H1 (cell line): Measurements from ENCODE around the gene PIMREG. TPM values are rescaled to one million over a fixed set of nuclear protein-coding genes. Genes with fewer than 3 reads are reported as not detected.

Experiments
- CTCF ChIA-PET: fragments of 300-600 bp; sonication (Branson Sonifier 250); formaldehyde crosslinking; loops from one replicate; lab custom pipeline; 2021; ENCODE audit not compliant: partially characterized antibody; lab: Charles Lee
- POLR2A ChIA-PET: fragments of 300-600 bp; sonication (Branson Sonifier 250); formaldehyde crosslinking; loops from one replicate; lab custom pipeline; 2021; ENCODE audit warnings: inconsistent platforms; ENCODE audit not compliant: partially characterized antibody; lab: Charles Lee
- DNase-seq, 2 experiments: peaks; one replicate each; pipeline versions ENCODE4 v3.0.0 to v3.0.0-alpha.2; 2010 to 2022; ENCODE audit warnings: low spot score in 2 of 2, low read depth in 1 of 2, mixed read lengths in 1 of 2
- FAIRE-seq: peaks from 2 replicates; lab custom pipeline; 2011; peaks lifted over from hg19 to GRCh38; lab: Jason Lieb, UNC
- H2AFZ ChIP-seq: 2 replicates; pipeline ENCODE4 v1.8.1; 2012; ENCODE audit warnings: low read length, inconsistent platforms
- H2AK5ac ChIP-seq: 2 replicates; pipeline ENCODE4 v1.6.1; 2013; ENCODE audit warnings: low read depth, low read length
- H2BK120ac ChIP-seq: replicated peaks from 2 replicates; pipeline ENCODE3; 2013; ENCODE audit warnings: low read depth, low read length, inconsistent platforms
- H2BK12ac ChIP-seq: 2 replicates; pipeline ENCODE4 v1.6.1; 2013; ENCODE audit warnings: low read depth, low read length
- H2BK15ac ChIP-seq: 2 replicates; pipeline ENCODE4 v1.6.1; 2013; ENCODE audit warnings: low read length
- H2BK20ac ChIP-seq: 2 replicates; pipeline ENCODE4 v1.6.1; 2013; ENCODE audit warnings: low read length
- H2BK5ac ChIP-seq: 2 replicates; pipeline ENCODE4 v1.6.1; 2013; ENCODE audit warnings: low read depth, low read length
- H3K14ac ChIP-seq: 2 replicates; pipeline ENCODE4 v1.6.1; 2013; ENCODE audit warnings: inconsistent platforms; ENCODE audit not compliant: insufficient read length
- H3K18ac ChIP-seq: 2 replicates; pipeline ENCODE4 v1.6.1; 2013; ENCODE audit warnings: low read length; ENCODE audit errors: extremely low read depth
- H3K23ac ChIP-seq: 2 replicates; pipeline ENCODE4 v1.6.1; 2013; ENCODE audit warnings: inconsistent platforms; ENCODE audit not compliant: insufficient read length
- H3K23me2 ChIP-seq: 2 replicates; pipeline ENCODE4 v1.6.1; 2013; ENCODE audit warnings: low read depth, low read length
- H3K27ac ChIP-seq: 2 replicates; pipeline ENCODE4 v1.6.1; 2011; ENCODE audit warnings: low read depth, low read length, inconsistent platforms
- H3K27me3 ChIP-seq, 4 experiments: replicated peaks in 1 of 4; 1 replicate in 1 of 4; 2 replicates in 3 of 4; pipeline versions ENCODE4 v1.6.1 to v1.8.1; 2011 to 2013; ENCODE audit warnings: low read length in 3 of 4, mild to moderate bottlenecking in 3 of 4, inconsistent platforms in 2 of 4, mixed read lengths in 2 of 4, moderate library complexity in 1 of 4; ENCODE audit not compliant: control insufficient read depth in 3 of 4, insufficient read depth in 3 of 4; ENCODE audit errors: extremely low read depth in 1 of 4
- H3K36me3 ChIP-seq, 4 experiments: 2 replicates each; pipeline versions ENCODE4 v1.6.1 to v1.8.1; 2011 to 2013; ENCODE audit warnings: mild to moderate bottlenecking in 4 of 4, low read length in 3 of 4, moderate library complexity in 2 of 4, control low read depth in 1 of 4, inconsistent platforms in 1 of 4; ENCODE audit not compliant: insufficient read depth in 4 of 4, control insufficient read depth in 2 of 4
- H3K4ac ChIP-seq: replicated peaks from 2 replicates; pipeline ENCODE3; 2013; ENCODE audit warnings: low read length, low read depth, mixed read lengths, inconsistent platforms; ENCODE audit not compliant: insufficient read length
- H3K4me1 ChIP-seq, 4 experiments: replicated peaks in 1 of 4; 1 replicate in 1 of 4; 2 replicates in 3 of 4; pipeline versions ENCODE4 v1.6.1 to v1.8.1; 2011 to 2013; ENCODE audit warnings: low read length in 3 of 4, inconsistent platforms in 2 of 4, mixed read lengths in 1 of 4; ENCODE audit not compliant: insufficient read depth in 4 of 4, control insufficient read depth in 3 of 4
- H3K4me2 ChIP-seq, 2 experiments: 2 replicates each; pipeline versions ENCODE4 v1.6.1 to v1.8.1; 2011 to 2013; ENCODE audit warnings: low read depth in 2 of 2, low read length in 2 of 2, control low read depth in 1 of 2, inconsistent platforms in 1 of 2, mild to moderate bottlenecking in 1 of 2; ENCODE audit not compliant: insufficient read depth in 1 of 2
- H3K4me3 ChIP-seq, 4 experiments: fragments of 200-600, 300-600 bp in 1 of 4; sonication (generic), shearing (Covaris generic), sonication (Bioruptor Twin) in 1 of 4; 2 replicates each; pipeline versions ENCODE4 v1.5.1 to v1.8.1; 2011 to 2016; ENCODE audit warnings: low read length in 4 of 4, low read depth in 3 of 4, control low read depth in 2 of 4, inconsistent platforms in 2 of 4, mild to moderate bottlenecking in 2 of 4, mixed read lengths in 1 of 4, moderate library complexity in 1 of 4; ENCODE audit not compliant: insufficient read depth in 2 of 4; ENCODE audit errors: extremely low read depth in 1 of 4
- H3K56ac ChIP-seq: replicated peaks from 2 replicates; pipeline ENCODE3; 2013; ENCODE audit warnings: low read depth, mild to moderate bottlenecking, mixed read lengths, low read length, inconsistent platforms; ENCODE audit not compliant: insufficient read length
- H3K79me1 ChIP-seq: 2 replicates; pipeline ENCODE4 v1.6.1; 2013; ENCODE audit warnings: low read depth, low read length, control low read depth
- H3K79me2 ChIP-seq, 2 experiments: 2 replicates each; pipeline versions ENCODE4 v1.6.1 to v1.8.1; 2012 to 2013; ENCODE audit warnings: low read length in 2 of 2, mild to moderate bottlenecking in 2 of 2, inconsistent platforms in 1 of 2; ENCODE audit not compliant: insufficient read depth in 2 of 2, control insufficient read depth in 1 of 2
- H3K9ac ChIP-seq, 4 experiments: replicated peaks in 1 of 4; 1 replicate in 1 of 4; 2 replicates in 3 of 4; pipeline versions ENCODE4 v1.6.1 to v1.8.1; 2011 to 2013; ENCODE audit warnings: low read depth in 3 of 4, low read length in 3 of 4, control low read depth in 2 of 4, mild to moderate bottlenecking in 2 of 4, moderate library complexity in 2 of 4, inconsistent platforms in 1 of 4; ENCODE audit errors: extremely low read depth in 1 of 4
- H3K9me3 ChIP-seq, 2 experiments: 2 replicates each; pipeline versions ENCODE4 v1.6.1 to v1.8.1; 2012 to 2013; ENCODE audit warnings: mild to moderate bottlenecking in 2 of 2, moderate library complexity in 2 of 2, control low read depth in 1 of 2, inconsistent platforms in 1 of 2, low read depth in 1 of 2, low read length in 1 of 2, mixed read lengths in 1 of 2; ENCODE audit not compliant: insufficient read depth in 2 of 2
- H4K20me1 ChIP-seq, 2 experiments: replicated peaks in 1 of 2; 2 replicates each; pipeline versions ENCODE3 to v1.8.1; 2011 to 2013; ENCODE audit warnings: inconsistent platforms in 2 of 2, low read length in 2 of 2, mild to moderate bottlenecking in 1 of 2; ENCODE audit not compliant: insufficient read depth in 2 of 2, control insufficient read depth in 1 of 2
- H4K5ac ChIP-seq: 2 replicates; pipeline ENCODE4 v1.6.1; 2013; ENCODE audit warnings: low read length, low read depth, mixed read lengths, inconsistent platforms; ENCODE audit not compliant: insufficient read length
- H4K8ac ChIP-seq: 2 replicates; pipeline ENCODE4 v1.8.0; 2013; ENCODE audit warnings: mild to moderate bottlenecking, moderate library complexity, low read length, inconsistent platforms; ENCODE audit not compliant: insufficient read depth; ENCODE audit errors: extremely low read depth
- H4K91ac ChIP-seq: replicated peaks from 2 replicates; pipeline ENCODE3; 2013; ENCODE audit warnings: low read length, mixed read lengths, inconsistent platforms; ENCODE audit not compliant: insufficient read length
- BCL11A ChIP-seq, 2 experiments: IDR thresholded peaks; one replicate each; pipeline ENCODE4 v1.6.1; 2011; ENCODE audit warnings: low read depth in 2 of 2, low read length in 2 of 2, mild to moderate bottlenecking in 2 of 2
- CEBPB ChIP-seq: IDR thresholded peaks from 2 replicates; pipeline ENCODE4 v1.6.1; 2012; ENCODE audit warnings: low read depth, low read length
- EGR1 ChIP-seq: IDR thresholded peaks from 2 replicates; pipeline ENCODE4 v1.6.1; 2011; ENCODE audit warnings: low read depth, low read length, borderline replicate concordance
- HDAC2 ChIP-seq, 2 experiments: fragments of 300-600 bp in 1 of 2; sonication (generic) in 1 of 2; IDR thresholded peaks; 2 replicates each; pipeline ENCODE4 v1.6.1; 2011 to 2012; ENCODE audit warnings: low read depth in 2 of 2, low read length in 2 of 2, mild to moderate bottlenecking in 2 of 2, moderate library complexity in 2 of 2, borderline replicate concordance in 1 of 2, inconsistent platforms in 1 of 2
- KDM1A ChIP-seq: fragments of 200-600, 300-600 bp; sonication (generic); IDR thresholded peaks from 2 replicates; pipeline ENCODE4 v1.7.1; 2016; ENCODE audit warnings: mild to moderate bottlenecking, low read length, borderline replicate concordance
- NANOG ChIP-seq: IDR thresholded peaks from 2 replicates; pipeline ENCODE4 v1.6.1; 2011; ENCODE audit warnings: low read length, low read depth, mild to moderate bottlenecking, inconsistent platforms; ENCODE audit not compliant: insufficient read depth, poor library complexity, severe bottlenecking
- RAD21 ChIP-seq, 2 experiments: IDR thresholded peaks in 1 of 2; conservative IDR thresholded peaks in 1 of 2; 2 replicates each; pipeline ENCODE4 v1.6.1; 2011; ENCODE audit warnings: low read depth in 2 of 2, low read length in 2 of 2, improper control_type of control experiment in 1 of 2, inconsistent platforms in 1 of 2, mild to moderate bottlenecking in 1 of 2, moderate library complexity in 1 of 2
- RBBP5 ChIP-seq: IDR thresholded peaks from 2 replicates; pipeline ENCODE4 v1.7.1; 2012; ENCODE audit warnings: low read depth, mild to moderate bottlenecking, inconsistent platforms, low read length, moderate library complexity, borderline replicate concordance
- SP1 ChIP-seq: IDR thresholded peaks from 2 replicates; pipeline ENCODE4 v1.6.1; 2011; ENCODE audit warnings: low read depth, low read length
- SP4 ChIP-seq: IDR thresholded peaks from 2 replicates; pipeline ENCODE4 v1.6.1; 2012; ENCODE audit warnings: low read length, inconsistent platforms
- WGBS, 2 experiments: shearing (Covaris generic) in 1 of 2; methylation state at CpG; one replicate each; pipeline versions ENCODE4 v1.1.6 to v1.1.7; 2013 to 2015; ENCODE audit warnings: low lambda C conversion rate in 2 of 2, mixed read lengths in 2 of 2, inconsistent platforms in 1 of 2, low coverage in 1 of 2, missing lambda C conversion rate in 1 of 2; ENCODE audit not compliant: insufficient replicate concordance in 2 of 2, insufficient coverage in 1 of 2, insufficient read length in 1 of 2; ENCODE audit errors: extremely low coverage in 1 of 2, missing lambda C conversion rate in 1 of 2; 5-methylcytosine and 5-hydroxymethylcytosine counted together
- polyA plus RNA-seq, 7 experiments: library from polyadenylated mRNA; depleted of rRNA in 3 of 7; stranded (reverse) in 5 of 7; unstranded in 2 of 7; fragments of >200 nt in 5 of 7; fragments of 200-250 nt in 2 of 7; gene quantifications; 1 replicate in 5 of 7; 2 replicates in 1 of 7; 4 replicates in 1 of 7; pipeline versions ENCODE4 v1.2.1 to v1.2.3, GENCODE V29; 2011 to 2013; ENCODE audit warnings: missing spikeins in 2 of 7, mixed read lengths in 2 of 7
- total RNA-seq: library from RNA; stranded (reverse); fragmentation: NEBNext Ultra II Directional; extraction: Animal tissue kit (Norgen Biotek cat#: 25700); gene quantifications from 2 replicates; pipeline ENCODE4 v1.2.1, GENCODE V29; 2021

The PIMREG gene
- total and polyA plus RNA-seq, 2 of the 8 experiments (the other 6 are each of a cell fraction or from before 2014, with no cell fraction given) = 133 to 148 TPM

GRCh38 chr17:6461792-6462524 is 17.7 kb downstream of the PIMREG start:
- no peak overlapping the region for H4K8ac ChIP-seq
- peak overlapping the region; percentile 84 for H4K91ac ChIP-seq
- H2BK15ac ChIP-seq = 0 out of 2 replicates have a peak overlapping the region, but pooled peaks have one; percentile 75
- H4K20me1 ChIP-seq = no peaks in the 10 kb centered on the region
- H3K79me2 ChIP-seq = no peaks in the 10 kb centered on the region
- no peak overlapping the region for H3K9ac ChIP-seq
- ChIA-PET CTCF (interaction anchor here (1.0 to 8.3 kb wide), 6 partner anchors 8 to 96 kb away, joined by 3 to 68 read pairs (median 3); no protein-coding TSS in a partner anchor), POLR2A (interaction anchor here (0.9 to 7.4 kb wide), 5 partner anchors 8 to 98 kb away, joined by 3 to 34 read pairs (median 6); partner anchors contain the start of gene PIMREG)
- H4K5ac ChIP-seq = no peak overlapping the region
- H3K56ac ChIP-seq = no peak overlapping the region
- FAIRE-seq = peak; percentile 68
- peak overlapping the region; percentile 66; the same call in 1 of the 2 replicates for H2BK5ac ChIP-seq
- 54% methylated on average over 10 of the region's 10 CpGs; no CpG with 5 or more reads in 1 of the 2 experiments for WGBS, 2 experiments
- no peaks in the 10 kb centered on the region for H3K23me2 ChIP-seq
- H2AFZ ChIP-seq = 0 out of 2 replicates have a peak overlapping the region, but pooled peaks have one; percentile 16
- no peaks in the 10 kb centered on the region for H3K36me3 ChIP-seq
- peak overlapping the region; percentile 75 for H2BK20ac ChIP-seq
- H2BK12ac ChIP-seq = peak overlapping the region; percentile 97; the same call in 1 of the 2 replicates
- H3K18ac ChIP-seq = peak overlapping the region; percentile 95; the same call in 1 of the 2 replicates
- peak overlapping the region; percentile 25 for H3K4ac ChIP-seq
- peak overlapping the region; percentile 32 to 50; a peak in 3 of 4 replicates for H3K4me2 ChIP-seq
- no peak overlapping the region for H3K14ac ChIP-seq
- H2AK5ac ChIP-seq = peak overlapping the region; percentile 71; the same call in 1 of the 2 replicates
- H3K9me3 ChIP-seq = no peaks in the 10 kb centered on the region
- TF ChIP-seq EGR1 = 0 out of 2 replicates have a peak, but pooled peaks have one; percentile 30
- TF ChIP-seq NANOG = peak; percentile 37
- TF ChIP-seq BCL11A (IDR thresholded peaks at IDR 0.05; ENCODE audit: low read depth in 2 of 2, low read length in 2 of 2) = no peak
- TF ChIP-seq RAD21 (IDR thresholded peaks at IDR 0.05 in 1 of 2, conservative IDR thresholded peaks at IDR 0.05 in 1 of 2; ENCODE audit: low read depth in 2 of 2, low read length in 2 of 2) = 0 out of 4 replicates have a peak, but pooled peaks have one; percentile 3 to 10
- 0 out of 2 replicates have a peak, but pooled peaks have one; percentile 64 for TF ChIP-seq RBBP5
- TF ChIP-seq CEBPB = 0 out of 2 replicates have a peak, but pooled peaks have one; percentile 49
- TF ChIP-seq KDM1A = peak; percentile 97
- TF ChIP-seq SP4 = no peak
- peak in 1 of 2 experiments; percentile 85; a peak in 1 of 4 replicates for TF ChIP-seq HDAC2 (IDR thresholded peaks at IDR 0.05; ENCODE audit: borderline replicate concordance in 1 of 2, low read depth in 2 of 2, low read length in 2 of 2)
- peak; percentile 49 for TF ChIP-seq SP1
- H3K27ac ChIP-seq = no peak overlapping the region
- H3K79me1 ChIP-seq = no peaks in the 10 kb centered on the region
- H2BK120ac ChIP-seq = peak overlapping the region; percentile 59
- H3K23ac ChIP-seq = no peak overlapping the region
- H3K4me1 ChIP-seq = peaks cover 4 to 26% (median 20%) of the 10 kb centered on the region in 4 experiments
- no peaks in the 10 kb centered on the region; a peak in 2 of 7 replicates for H3K27me3 ChIP-seq
- peak overlapping the region in 2 of 4 experiments; percentile 13 to 14; a peak in 1 of 8 replicates for H3K4me3 ChIP-seq
- no peak for DNase-seq
